Hepatocyte (in vitro differentiated cells): Measurements from ENCODE around the gene ZNF423. TPM values are rescaled to one million over a fixed set of nuclear protein-coding genes. Genes with fewer than 3 reads are reported as not detected.

ENCODE experiments used
- DNase-seq: peaks from one replicate; pipeline ENCODE4 v3.0.0-alpha.2; 2016; ENCODE audit warnings: low spot score
- H2AFZ ChIP-seq: fragments of 200-600 bp; sonication (generic); 2 replicates; pipeline ENCODE4 v1.6.0; 2016; ENCODE audit warnings: antibody characterized with exemption, mild to moderate bottlenecking
- H3K27ac ChIP-seq: fragments of 200-600 bp; sonication (generic); 2 replicates; pipeline ENCODE4 v1.5.1; 2016; ENCODE audit warnings: mild to moderate bottlenecking
- H3K27me3 ChIP-seq: fragments of 200-600 bp; sonication (generic); 2 replicates; pipeline ENCODE4 v1.6.1; 2016
- H3K36me3 ChIP-seq: fragments of 200-600 bp; sonication (generic); replicated peaks from 2 replicates; pipeline ENCODE4 v1.5.1; 2016; ENCODE audit warnings: low read depth; ENCODE audit not compliant: insufficient read depth
- H3K4me1 ChIP-seq: fragments of 200-600 bp; sonication (generic); 2 replicates; pipeline ENCODE4 v1.5.1; 2016; ENCODE audit warnings: mild to moderate bottlenecking, moderate library complexity; ENCODE audit not compliant: insufficient read depth
- H3K4me2 ChIP-seq: fragments of 200-600 bp; sonication (generic); 2 replicates; pipeline ENCODE4 v1.6.0; 2016
- H3K4me3 ChIP-seq: fragments of 200-600 bp; sonication (generic); 2 replicates; pipeline ENCODE4 v1.5.1; 2016; ENCODE audit warnings: mild to moderate bottlenecking
- H3K79me2 ChIP-seq: fragments of 200-600 bp; sonication (generic); 2 replicates; pipeline ENCODE4 v1.6.0; 2017; ENCODE audit warnings: mild to moderate bottlenecking
- H3K9me2 ChIP-seq: fragments of 200-600 bp; sonication (generic); replicated peaks from 2 replicates; pipeline ENCODE4 v1.6.0; 2017; ENCODE audit warnings: mild to moderate bottlenecking; ENCODE audit not compliant: insufficient read depth
- H3K9me3 ChIP-seq: fragments of 200-600 bp; sonication (generic); 2 replicates; pipeline ENCODE4 v1.5.1; 2016; ENCODE audit warnings: low read depth, mild to moderate bottlenecking
- H4K20me1 ChIP-seq: fragments of 200-600 bp; sonication (generic); 2 replicates; pipeline ENCODE4 v1.6.0; 2016; ENCODE audit warnings: mild to moderate bottlenecking; ENCODE audit not compliant: insufficient read depth, poor library complexity, severe bottlenecking
- CTCF ChIP-seq: fragments of 200-600 bp; sonication (generic); IDR thresholded peaks from 2 replicates; pipeline ENCODE4 v1.5.1; 2016; ENCODE audit warnings: antibody characterized with exemption, mild to moderate bottlenecking; ENCODE audit not compliant: poor library complexity
- EZH2 ChIP-seq: fragments of 200-600 bp; sonication (generic); IDR thresholded peaks from 2 replicates; pipeline ENCODE4 v1.6.1; 2016; ENCODE audit warnings: antibody characterized with exemption, mild to moderate bottlenecking, borderline replicate concordance
- EZH2phosphoT487 ChIP-seq: fragments of 200-600 bp; sonication (generic); IDR thresholded peaks from one replicate; pipeline ENCODE4 v1.6.1; 2018; ENCODE audit warnings: antibody characterized with exemption, mild to moderate bottlenecking, low read depth, moderate library complexity; ENCODE audit not compliant: unreplicated experiment, severe bottlenecking
- WGBS: methylation state at CpG from one replicate; pipeline ENCODE4 v1.1.6; 2016; ENCODE audit warnings: low lambda C conversion rate; ENCODE audit errors: missing lambda C conversion rate; 5-methylcytosine and 5-hydroxymethylcytosine counted together
- polyA plus RNA-seq: library from polyadenylated mRNA; unstranded; fragments of >200 nt; fragmentation: Nextera tagmentation; extraction: Ambion mirVana; gene quantifications from 2 replicates; pipeline ENCODE4 v1.2.1, GENCODE V29; 2016
- total RNA-seq: library from RNA; depleted of rRNA; stranded (reverse); fragments of >200 nt; gene quantifications from 2 replicates; pipeline ENCODE4 v1.2.3, GENCODE V29; 2014

Gene ZNF423
- total and polyA plus RNA-seq, 2 experiments from 2014 or later: 9.6 to 11.8 TPM

GRCh38 chr16:49560004-49560830 is 295.7 kb downstream of the ZNF423 start:
- Histone ChIP-seq H3K27me3 (no peaks in the 10 kb centered on the region), H3K9me3 (no peaks in the 10 kb centered on the region), H3K79me2 (no peaks in the 10 kb centered on the region), H3K9me2 (no peaks in the 10 kb centered on the region), H2AFZ (no peak overlapping the region), H3K4me3 (no peak overlapping the region), H4K20me1 (no peaks in the 10 kb centered on the region), H3K27ac (no peak overlapping the region), H3K36me3 (no peaks in the 10 kb centered on the region), H3K4me1 (peaks cover 16% of the 10 kb centered on the region), H3K4me2 (no peak overlapping the region)
- TF ChIP-seq EZH2phosphoT487 (no peak), CTCF (no peak), EZH2 (no peak)
- 91% methylated on average over 25 of the region's 25 CpGs for WGBS
- DNase-seq: no peak

GRCh38 chr16:49559242-49559641 is 296.7 kb downstream of the ZNF423 start:
- DNase-seq: no peak
- no peak for TF ChIP-seq CTCF
- TF ChIP-seq EZH2phosphoT487: no peak
- TF ChIP-seq EZH2: no peak
- no peaks in the 10 kb centered on the region for H3K9me3 ChIP-seq
- H3K9me2 ChIP-seq: no peaks in the 10 kb centered on the region
- no peaks in the 10 kb centered on the region for H3K36me3 ChIP-seq
- H4K20me1 ChIP-seq: no peaks in the 10 kb centered on the region
- WGBS: 92% methylated on average over 4 of the region's 4 CpGs
- H3K27ac ChIP-seq: no peak overlapping the region
- no peak overlapping the region for H2AFZ ChIP-seq
- no peak overlapping the region for H3K4me2 ChIP-seq
- no peak overlapping the region for H3K4me3 ChIP-seq
- H3K27me3 ChIP-seq: no peaks in the 10 kb centered on the region
- H3K79me2 ChIP-seq: no peaks in the 10 kb centered on the region
- peaks cover 14% of the 10 kb centered on the region for H3K4me1 ChIP-seq

- no peak overlapping the region for H2AFZ ChIP-seq
- no peaks in the 10 kb centered on the region for H3K79me2 ChIP-seq
- DNase-seq: no peak
- 91% methylated on average over 2 of the region's 2 CpGs for WGBS
- H4K20me1 ChIP-seq: no peaks in the 10 kb centered on the region
- H3K4me1 ChIP-seq: peaks cover 14% of the 10 kb centered on the region
- TF ChIP-seq EZH2phosphoT487: no peak
- TF ChIP-seq EZH2: no peak
- TF ChIP-seq CTCF: no peak
- H3K4me2 ChIP-seq: no peak overlapping the region
- H3K4me3 ChIP-seq: no peak overlapping the region
- H3K27ac ChIP-seq: no peak overlapping the region
- no peaks in the 10 kb centered on the region for H3K9me3 ChIP-seq
- H3K36me3 ChIP-seq: no peaks in the 10 kb centered on the region
- H3K27me3 ChIP-seq: no peaks in the 10 kb centered on the region
- H3K9me2 ChIP-seq: no peaks in the 10 kb centered on the region
Measured at GRCh38 chr16:49558451-49558850, 297.5 kb downstream of the ZNF423 start.
